Astrocyte of the cerebellum (primary cell): Measurements from ENCODE around the gene HSF2.

Experiments used
- DNase-seq: peaks from one replicate; pipeline ENCODE4 v3.0.0-alpha.2; 2011; ENCODE audit warnings: low read depth
- H3K4me3 ChIP-seq: 2 replicates; pipeline ENCODE4 v1.5.1; 2011; ENCODE audit warnings: mild to moderate bottlenecking, low read depth, low read length, moderate library complexity
- in situ Hi-C: cut with HindIII; loops from 2 replicates; pipeline ENCODE4 v1.10.0; 2017; ENCODE audit warnings: low sequenced_read_pairs
- TF ChIP-seq, protein P1 (sequence below): IDR thresholded peaks from 2 replicates; pipeline ENCODE4 v1.5.1; 2012; ENCODE audit warnings: low read length, low read depth, moderate library complexity, mild to moderate bottlenecking; ENCODE audit errors: missing control alignments

HSF2 gene

DNA sequence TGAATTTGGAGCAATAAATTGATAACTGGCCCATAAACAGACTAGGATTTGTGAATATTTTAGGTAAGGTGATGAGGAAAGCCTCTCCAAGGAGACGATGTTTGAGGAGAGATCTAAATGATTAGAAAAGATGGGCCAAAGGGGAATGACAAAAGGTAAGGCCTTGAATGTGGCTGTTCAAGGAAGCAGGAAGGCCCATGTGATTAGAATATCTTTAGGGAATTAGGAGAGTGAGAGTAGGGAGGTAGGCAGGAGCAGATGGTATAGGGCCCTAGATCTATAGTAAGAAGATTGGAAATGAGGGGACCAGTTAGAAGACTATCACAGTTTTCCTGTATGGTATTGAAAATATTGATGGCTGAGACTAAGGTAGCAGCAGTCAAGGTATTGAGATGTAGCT lies 6.7 kb downstream of the HSF2 start:
- H3K4me3 ChIP-seq, result no peak overlapping the region
- TF ChIP-seq, protein P1, sequence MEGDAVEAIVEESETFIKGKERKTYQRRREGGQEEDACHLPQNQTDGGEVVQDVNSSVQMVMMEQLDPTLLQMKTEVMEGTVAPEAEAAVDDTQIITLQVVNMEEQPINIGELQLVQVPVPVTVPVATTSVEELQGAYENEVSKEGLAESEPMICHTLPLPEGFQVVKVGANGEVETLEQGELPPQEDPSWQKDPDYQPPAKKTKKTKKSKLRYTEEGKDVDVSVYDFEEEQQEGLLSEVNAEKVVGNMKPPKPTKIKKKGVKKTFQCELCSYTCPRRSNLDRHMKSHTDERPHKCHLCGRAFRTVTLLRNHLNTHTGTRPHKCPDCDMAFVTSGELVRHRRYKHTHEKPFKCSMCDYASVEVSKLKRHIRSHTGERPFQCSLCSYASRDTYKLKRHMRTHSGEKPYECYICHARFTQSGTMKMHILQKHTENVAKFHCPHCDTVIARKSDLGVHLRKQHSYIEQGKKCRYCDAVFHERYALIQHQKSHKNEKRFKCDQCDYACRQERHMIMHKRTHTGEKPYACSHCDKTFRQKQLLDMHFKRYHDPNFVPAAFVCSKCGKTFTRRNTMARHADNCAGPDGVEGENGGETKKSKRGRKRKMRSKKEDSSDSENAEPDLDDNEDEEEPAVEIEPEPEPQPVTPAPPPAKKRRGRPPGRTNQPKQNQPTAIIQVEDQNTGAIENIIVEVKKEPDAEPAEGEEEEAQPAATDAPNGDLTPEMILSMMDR, result no peak
- in situ Hi-C loops, result no loop called here
- DNase-seq, result no peak

DNA sequence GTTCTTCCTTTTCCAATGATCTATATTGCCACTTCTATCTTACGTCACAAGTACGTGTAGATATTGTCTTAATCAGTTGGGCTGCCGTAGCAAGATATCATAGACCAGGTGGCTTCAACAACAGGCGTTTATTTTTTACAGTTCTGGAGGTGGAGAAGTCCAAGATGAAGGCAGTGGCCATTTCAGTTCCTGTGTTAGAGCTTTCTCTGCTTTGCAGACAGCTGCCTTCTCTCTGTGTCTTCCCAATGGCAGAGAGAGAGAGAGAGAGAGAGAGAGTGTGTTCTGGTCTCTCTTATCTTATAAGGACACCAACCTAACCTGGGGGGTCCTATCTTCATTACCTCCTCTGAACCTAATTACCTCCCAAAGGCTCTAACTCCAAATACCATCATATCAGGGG lies 8.3 kb downstream of the HSF2 start:
- in situ Hi-C loops, result no loop called here
- TF ChIP-seq, protein P1, result no peak
- DNase-seq, result no peak
- no peak overlapping the region for H3K4me3 ChIP-seq

DNA sequence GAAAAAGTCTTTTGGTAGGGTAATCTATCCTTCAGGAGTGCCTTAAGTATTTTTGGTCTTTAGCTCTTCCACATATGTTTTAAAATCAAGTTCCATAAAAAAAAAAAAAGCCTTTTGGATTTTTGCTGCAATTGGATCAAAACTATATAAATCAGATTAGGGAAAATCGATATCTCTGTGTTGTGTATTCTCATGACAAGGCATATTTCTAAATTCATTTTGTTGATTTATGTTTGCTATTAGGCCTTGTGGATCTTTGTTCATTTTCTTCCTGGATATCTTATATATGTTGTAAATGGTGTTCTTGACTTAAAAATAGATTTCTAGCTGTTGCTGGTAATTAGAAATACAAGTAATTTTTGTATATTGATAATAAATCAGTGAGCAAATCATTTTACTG lies 8.8 kb downstream of the HSF2 start:
- in situ Hi-C loops, result no loop called here
- H3K4me3 ChIP-seq, result no peak overlapping the region
- TF ChIP-seq, protein P1, result no peak
- no peak for DNase-seq

- TF ChIP-seq, protein P1, result no peak
- no peak for DNase-seq
- no peak overlapping the region for H3K4me3 ChIP-seq
- in situ Hi-C loops, result no loop called here
Observed at GRCh38 chr6:122408702-122409458, 9.4 kb downstream of the HSF2 start.

GRCh38 chr6:122412001-122412400 lies 12.5 kb downstream of the HSF2 start:
- TF ChIP-seq, protein P1, result no peak
- in situ Hi-C loops, result no loop called here
- H3K4me3 ChIP-seq, result no peak overlapping the region
- no peak for DNase-seq

DNA sequence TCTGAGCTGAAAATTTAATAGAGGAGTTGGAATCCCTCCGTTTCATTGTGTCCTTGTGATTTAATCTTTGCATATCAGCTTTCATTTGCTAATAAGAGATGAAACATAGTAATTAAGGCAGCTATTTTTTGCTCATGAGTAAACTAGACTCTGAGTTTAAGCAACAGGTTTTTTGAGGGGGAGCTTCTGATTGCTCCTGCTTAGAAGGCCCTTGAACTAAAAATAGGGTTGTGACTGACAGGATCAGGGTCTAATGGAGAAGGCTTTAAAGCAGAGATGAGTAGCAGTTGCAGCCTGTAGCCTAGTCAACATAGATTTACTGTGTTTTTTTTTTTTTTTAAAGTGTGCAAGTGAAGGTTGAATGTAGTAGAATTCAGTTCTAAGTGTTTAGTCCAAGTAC lies 17.4 kb downstream of the HSF2 start:
- TF ChIP-seq, protein P1, result no peak
- no peak overlapping the region for H3K4me3 ChIP-seq
- no peak for DNase-seq
- in situ Hi-C loops, result no loop called here

GRCh38 chr6:122422003-122422402 lies 22.6 kb downstream of the HSF2 start:
- TF ChIP-seq, protein P1, result no peak
- in situ Hi-C loops, result no loop called here
- no peak for DNase-seq
- H3K4me3 ChIP-seq, result no peak overlapping the region
